Right lobe of liver (tissue), 4 donors: ENCODE data around the gene EGFL8.

Experiments used
- CTCF ChIP-seq, 4 donors: fragments of 200-600 bp in 3 of 4; fragments of 450-650 bp in 1 of 4; IDR thresholded peaks; one replicate each; pipeline versions ENCODE4 v1.5.1 to v1.8.0; 2016 to 2022; ENCODE audit warnings: antibody characterized with exemption in 4 of 4, mild to moderate bottlenecking in 2 of 4
- POLR2A ChIP-seq: fragments of 450-650 bp; IDR thresholded peaks from one replicate; pipeline ENCODE4 v1.6.1; 2017; ENCODE audit warnings: antibody characterized with exemption, mild to moderate bottlenecking
- donor health status: DM: no; HTN: no; CAD: no.
- donor health status: DM: no; HTN: no; CAD: no.
- donor health status: DM: no; HTN: yes; CAD: no.

- TF ChIP-seq CTCF (IDR thresholded peaks at IDR 0.05), result no peak
- no peak for TF ChIP-seq POLR2A
These were observed 49.3 kb downstream of the EGFL8 start for GRCh38 chr6:32213649-32214048.
